ENCODE measurements around the gene CCDC192. TPM values are rescaled to one million over a fixed set of nuclear protein-coding genes. Genes with fewer than 3 reads are reported as not detected.

CCDC192 gene
- total and polyA plus RNA-seq, 10 of the 15 experiments (the other 5 are each of a cell fraction or from before 2014, with no cell fraction given) = 0.20 to 0.79 (median 0.32) TPM; not detected in 4

DNA sequence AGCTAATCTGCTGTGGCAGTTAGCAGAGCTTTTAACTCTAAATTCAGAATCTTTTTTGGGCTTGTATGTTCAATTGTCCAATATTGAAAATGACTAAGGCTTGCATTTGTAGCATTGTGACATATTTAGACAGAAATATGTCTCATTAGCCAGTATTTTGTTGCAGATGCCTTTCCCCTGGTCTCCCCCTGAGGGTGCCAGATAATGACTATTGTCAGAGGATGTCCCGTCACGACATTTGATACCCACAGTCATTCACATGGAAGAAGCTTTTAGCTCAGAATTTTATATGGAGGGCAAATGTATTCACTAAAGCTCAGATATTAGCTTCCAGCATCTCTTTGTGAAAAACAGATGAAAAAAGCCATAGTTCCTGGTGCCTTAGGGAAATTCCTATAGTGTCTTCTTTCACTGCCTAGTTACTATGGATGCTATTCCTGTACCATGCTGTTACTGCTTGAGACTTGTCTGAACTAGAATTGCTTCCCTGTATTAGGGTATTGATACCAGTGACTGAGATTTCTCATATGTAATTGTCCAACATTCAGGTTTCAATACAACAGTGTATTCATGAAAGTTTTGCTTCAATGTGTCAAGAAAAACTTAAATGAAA is 96.2 kb downstream of the CCDC192 start:
- TF ChIP-seq SIX5 (IDR thresholded peaks at IDR 0.05; ENCODE audit: low read depth, low read length, severe bottlenecking) = no peak
- no peak for TF ChIP-seq KDM1A (IDR thresholded peaks at IDR 0.05; ENCODE audit: borderline replicate concordance)
- TF ChIP-seq BRCA1 (IDR thresholded peaks at IDR 0.05; ENCODE audit: low read depth, low read length) = no peak
- no peak for TF ChIP-seq STAT3 (IDR thresholded peaks at IDR 0.05; ENCODE audit: low read depth, low read length)
- no peak for TF ChIP-seq SP1 (IDR thresholded peaks at IDR 0.05; ENCODE audit: low read depth, low read length)
- TF ChIP-seq DPF2 (IDR thresholded peaks at IDR 0.05) = no peak
- TF ChIP-seq MEF2B (IDR thresholded peaks at IDR 0.05; ENCODE audit: partially characterized antibody, poor library complexity, severe bottlenecking) = no peak
- no peak for TF ChIP-seq ZZZ3 (IDR thresholded peaks at IDR 0.05; ENCODE audit: control insufficient read depth, insufficient read length, low read depth)
- no peak for TF ChIP-seq BACH1 (IDR thresholded peaks at IDR 0.05; ENCODE audit: borderline replicate concordance)
- TF ChIP-seq, protein P1, sequence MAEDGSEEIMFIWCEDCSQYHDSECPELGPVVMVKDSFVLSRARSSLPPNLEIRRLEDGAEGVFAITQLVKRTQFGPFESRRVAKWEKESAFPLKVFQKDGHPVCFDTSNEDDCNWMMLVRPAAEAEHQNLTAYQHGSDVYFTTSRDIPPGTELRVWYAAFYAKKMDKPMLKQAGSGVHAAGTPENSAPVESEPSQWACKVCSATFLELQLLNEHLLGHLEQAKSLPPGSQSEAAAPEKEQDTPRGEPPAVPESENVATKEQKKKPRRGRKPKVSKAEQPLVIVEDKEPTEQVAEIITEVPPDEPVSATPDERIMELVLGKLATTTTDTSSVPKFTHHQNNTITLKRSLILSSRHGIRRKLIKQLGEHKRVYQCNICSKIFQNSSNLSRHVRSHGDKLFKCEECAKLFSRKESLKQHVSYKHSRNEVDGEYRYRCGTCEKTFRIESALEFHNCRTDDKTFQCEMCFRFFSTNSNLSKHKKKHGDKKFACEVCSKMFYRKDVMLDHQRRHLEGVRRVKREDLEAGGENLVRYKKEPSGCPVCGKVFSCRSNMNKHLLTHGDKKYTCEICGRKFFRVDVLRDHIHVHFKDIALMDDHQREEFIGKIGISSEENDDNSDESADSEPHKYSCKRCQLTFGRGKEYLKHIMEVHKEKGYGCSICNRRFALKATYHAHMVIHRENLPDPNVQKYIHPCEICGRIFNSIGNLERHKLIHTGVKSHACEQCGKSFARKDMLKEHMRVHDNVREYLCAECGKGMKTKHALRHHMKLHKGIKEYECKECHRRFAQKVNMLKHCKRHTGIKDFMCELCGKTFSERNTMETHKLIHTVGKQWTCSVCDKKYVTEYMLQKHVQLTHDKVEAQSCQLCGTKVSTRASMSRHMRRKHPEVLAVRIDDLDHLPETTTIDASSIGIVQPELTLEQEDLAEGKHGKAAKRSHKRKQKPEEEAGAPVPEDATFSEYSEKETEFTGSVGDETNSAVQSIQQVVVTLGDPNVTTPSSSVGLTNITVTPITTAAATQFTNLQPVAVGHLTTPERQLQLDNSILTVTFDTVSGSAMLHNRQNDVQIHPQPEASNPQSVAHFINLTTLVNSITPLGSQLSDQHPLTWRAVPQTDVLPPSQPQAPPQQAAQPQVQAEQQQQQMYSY (CRISPR knock-in tag; IDR thresholded peaks at IDR 0.05) = no peak
- no peak for TF ChIP-seq TCF7 (IDR thresholded peaks at IDR 0.05; ENCODE audit: borderline replicate concordance)
- no peak for TF ChIP-seq RAD51 (IDR thresholded peaks at IDR 0.05)
- in situ Hi-C loops (cut with MboI) = no loop called here
- ChIA-PET RAD21 (ENCODE audit: unreplicated experiment) (no interaction called here), POLR2A (interaction anchor here (0.6 kb wide), 1 partner anchor 35 kb away, joined by 3 read pairs; no protein-coding TSS in a partner anchor), SMC1A (ENCODE audit: uncharacterized antibody, unreplicated experiment) (no interaction called here), CTCF (no interaction called here)
- H3K4me3 ChIP-seq = no peak overlapping the region
- no peaks in the 10 kb centered on the region for H3K79me2 ChIP-seq (ENCODE audit: control insufficient read depth, insufficient read depth, low read length)
- no peaks in the 10 kb centered on the region for H3K36me3 ChIP-seq (ENCODE audit: control insufficient read depth in 2 of 2, insufficient read depth in 2 of 2, low read length in 1 of 2)
- DNase-seq (ENCODE audit: low read depth, low spot score) (no peak), ATAC-seq (no peak), FAIRE-seq (no peak)
- H4K20me1 ChIP-seq (ENCODE audit: control insufficient read depth, insufficient read depth) = no peaks in the 10 kb centered on the region
- H3K4me2 ChIP-seq (ENCODE audit: control insufficient read depth, insufficient read depth) = no peak overlapping the region
- no peaks in the 10 kb centered on the region for H3K9me3 ChIP-seq (replicated peaks; ENCODE audit: control insufficient read depth, insufficient read depth, low read length)
- H3K9ac ChIP-seq (ENCODE audit: control insufficient read depth, insufficient read depth, low read length) = no peak overlapping the region
- no TSS peak for BruUV-seq (replicated peaks)
- H2AFZ ChIP-seq (ENCODE audit: control insufficient read depth, low read depth, low read length) = no peak overlapping the region
- H3K27ac ChIP-seq (ENCODE audit: control insufficient read depth, insufficient read depth) = no peak overlapping the region
- no peaks in the 10 kb centered on the region; a peak in 1 of 4 replicates for H3K27me3 ChIP-seq (replicated peaks in 1 of 2; ENCODE audit: control insufficient read depth in 2 of 2, insufficient read depth in 2 of 2, low read length in 1 of 2)
- WGBS (ENCODE audit: insufficient coverage, insufficient replicate concordance, low lambda C conversion rate, missing lambda C conversion rate) = 60% methylated on average over 2 of the region's 2 CpGs
- no peaks in the 10 kb centered on the region for H3K4me1 ChIP-seq (ENCODE audit: control insufficient read depth, insufficient read depth, low read length)
- intact Hi-C loops (cut with micrococcal nuclease; ENCODE audit: unreplicated experiment) = no loop called here

Data from GM12878 (cell line).